PC-9 (cell line): Measurements from ENCODE around the gene CTNNA1.

ENCODE experiments used
- EZH2 ChIP-seq: fragments of 200-600 bp; sonication (generic); IDR thresholded peaks from 2 replicates; pipeline ENCODE4 v1.8.0; 2017; ENCODE audit warnings: antibody characterized with exemption, low read depth
- TF ChIP-seq, protein P1 (sequence below): fragments of 200-600 bp; sonication (generic); conservative IDR thresholded peaks from 2 replicates; pipeline ENCODE4 v1.6.1; 2017; ENCODE audit warnings: mixed run types, antibody characterized with exemption, mild to moderate bottlenecking, moderate library complexity

DNA sequence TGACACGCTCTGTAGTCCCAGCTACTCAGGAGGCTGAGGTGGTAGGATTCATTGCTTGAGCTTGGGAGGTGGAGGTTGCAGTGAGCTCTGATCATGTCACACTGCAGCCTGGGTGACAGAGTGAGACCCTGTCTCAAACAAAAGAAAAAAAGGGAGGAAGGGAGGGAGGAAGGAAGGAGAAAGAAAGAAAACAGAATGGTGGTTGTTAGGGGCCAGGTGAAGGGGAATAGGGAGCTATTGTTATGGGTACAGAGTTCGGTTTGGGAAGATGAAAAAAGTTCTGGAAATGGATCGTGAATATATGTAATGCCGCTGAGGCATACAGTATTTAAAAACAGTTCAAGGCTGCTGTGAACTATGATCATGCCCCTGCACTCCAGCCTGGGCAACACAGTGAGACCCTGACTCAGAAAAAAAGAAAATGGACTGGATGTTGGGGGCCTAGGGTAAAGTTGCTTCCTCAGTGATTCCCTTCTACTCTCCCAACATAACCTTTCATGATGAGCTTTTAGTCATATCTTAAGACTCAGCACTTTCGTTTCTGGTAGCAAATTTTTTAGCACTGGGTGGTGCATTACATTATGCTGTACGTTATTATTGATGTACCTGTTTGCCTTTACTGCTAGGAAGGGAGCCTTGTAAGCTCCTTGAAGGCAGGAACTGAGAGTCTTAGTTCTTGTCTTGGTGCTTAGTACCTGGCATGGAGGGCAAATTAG lies 4.0 kb downstream of the CTNNA1 start:
- no peak for TF ChIP-seq EZH2
- TF ChIP-seq, protein P1, sequence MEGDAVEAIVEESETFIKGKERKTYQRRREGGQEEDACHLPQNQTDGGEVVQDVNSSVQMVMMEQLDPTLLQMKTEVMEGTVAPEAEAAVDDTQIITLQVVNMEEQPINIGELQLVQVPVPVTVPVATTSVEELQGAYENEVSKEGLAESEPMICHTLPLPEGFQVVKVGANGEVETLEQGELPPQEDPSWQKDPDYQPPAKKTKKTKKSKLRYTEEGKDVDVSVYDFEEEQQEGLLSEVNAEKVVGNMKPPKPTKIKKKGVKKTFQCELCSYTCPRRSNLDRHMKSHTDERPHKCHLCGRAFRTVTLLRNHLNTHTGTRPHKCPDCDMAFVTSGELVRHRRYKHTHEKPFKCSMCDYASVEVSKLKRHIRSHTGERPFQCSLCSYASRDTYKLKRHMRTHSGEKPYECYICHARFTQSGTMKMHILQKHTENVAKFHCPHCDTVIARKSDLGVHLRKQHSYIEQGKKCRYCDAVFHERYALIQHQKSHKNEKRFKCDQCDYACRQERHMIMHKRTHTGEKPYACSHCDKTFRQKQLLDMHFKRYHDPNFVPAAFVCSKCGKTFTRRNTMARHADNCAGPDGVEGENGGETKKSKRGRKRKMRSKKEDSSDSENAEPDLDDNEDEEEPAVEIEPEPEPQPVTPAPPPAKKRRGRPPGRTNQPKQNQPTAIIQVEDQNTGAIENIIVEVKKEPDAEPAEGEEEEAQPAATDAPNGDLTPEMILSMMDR: no peak
